ENCODE results near the gene MFN2.

MFN2 gene

GRCh38 chr1:11960715-11961114 lies 19.5 kb upstream of the MFN2 start:
- 78% methylated on average over 5 of the region's 6 CpGs for WGBS (ENCODE audit: insufficient coverage)
- Histone ChIP-seq H3K4me1 (ENCODE audit: control extremely low read depth in 1 of 4, control insufficient read depth in 4 of 4, insufficient read depth in 4 of 4, low read length in 3 of 4) (peaks cover 8 to 15% (median 10%) of the 10 kb centered on the region in 4 experiments), H3K36me3 (ENCODE audit: control insufficient read depth in 4 of 4, insufficient read depth in 4 of 4, low read length in 3 of 4) (peaks cover 0 to 47% (median 21%) of the 10 kb centered on the region in 4 experiments), H3K4me3 (ENCODE audit: control insufficient read depth in 1 of 7, extremely low read depth in 1 of 7, insufficient read depth in 4 of 7, low read depth in 2 of 7, low read length in 6 of 7) (no peak overlapping the region), H3K27ac (ENCODE audit: insufficient read depth in 1 of 2, low read depth in 1 of 2, low read length in 2 of 2, poor library complexity in 1 of 2, severe bottlenecking in 2 of 2) (no peak overlapping the region), H3K27me3 (replicated peaks in 2 of 5; ENCODE audit: control insufficient read depth in 4 of 5, insufficient read depth in 5 of 5, low read length in 4 of 5) (no peaks in the 10 kb centered on the region), H3K9me3 (ENCODE audit: control extremely low read depth in 1 of 5, control insufficient read depth in 4 of 5, insufficient read depth in 2 of 5, low read depth in 1 of 5, low read length in 4 of 5) (no peaks in the 10 kb centered on the region)
- DNase-seq = peak in 2 of 3 donors; percentile 41 to 52
- CTCF ChIA-PET = interaction anchor here (1.1 to 1.3 kb wide), 2 partner anchors 22 to 30 kb away, joined by 3 to 5 read pairs; no protein-coding TSS in a partner anchor
- POLR2A ChIA-PET = no interaction called here

- Histone ChIP-seq H3K36me3 (ENCODE audit: control insufficient read depth in 4 of 4, insufficient read depth in 4 of 4, low read length in 3 of 4) (peaks cover 2 to 52% (median 23%) of the 10 kb centered on the region in 4 experiments), H3K4me1 (ENCODE audit: control extremely low read depth in 1 of 4, control insufficient read depth in 4 of 4, insufficient read depth in 4 of 4, low read length in 3 of 4) (peaks cover 8 to 15% (median 10%) of the 10 kb centered on the region in 4 experiments), H3K9me3 (ENCODE audit: control extremely low read depth in 1 of 5, control insufficient read depth in 4 of 5, insufficient read depth in 2 of 5, low read depth in 1 of 5, low read length in 4 of 5) (no peaks in the 10 kb centered on the region), H3K27me3 (replicated peaks in 2 of 5; ENCODE audit: control insufficient read depth in 4 of 5, insufficient read depth in 5 of 5, low read length in 4 of 5) (no peaks in the 10 kb centered on the region), H3K27ac (ENCODE audit: insufficient read depth in 1 of 2, low read depth in 1 of 2, low read length in 2 of 2, poor library complexity in 1 of 2, severe bottlenecking in 2 of 2) (no peak overlapping the region), H3K4me3 (ENCODE audit: control insufficient read depth in 1 of 7, extremely low read depth in 1 of 7, insufficient read depth in 4 of 7, low read depth in 2 of 7, low read length in 6 of 7) (no peak overlapping the region)
- POLR2A ChIA-PET = no interaction called here
- DNase-seq = peak in 2 of 3 donors; percentile 27 to 39
- CTCF ChIA-PET = interaction anchor here (1.1 to 1.3 kb wide), 2 partner anchors 21 to 31 kb away, joined by 3 to 5 read pairs; no protein-coding TSS in a partner anchor
- 43% methylated on average over 3 of the region's 4 CpGs for WGBS (ENCODE audit: insufficient coverage)
Observed at GRCh38 chr1:11961230-11961629, 19.0 kb upstream of the MFN2 start.

GRCh38 chr1:11963622-11964021 lies 16.6 kb upstream of the MFN2 start:
- ChIA-PET POLR2A (no interaction called here), CTCF (interaction anchor here (0.9 kb wide), 1 partner anchor 17 kb away, joined by 3 read pairs; no protein-coding TSS in a partner anchor)
- H3K36me3 ChIP-seq (ENCODE audit: control insufficient read depth in 4 of 4, insufficient read depth in 4 of 4, low read length in 3 of 4) = peaks cover 2 to 40% (median 18%) of the 10 kb centered on the region in 4 experiments
- no peaks in the 10 kb centered on the region for H3K9me3 ChIP-seq (ENCODE audit: control extremely low read depth in 1 of 5, control insufficient read depth in 4 of 5, insufficient read depth in 2 of 5, low read depth in 1 of 5, low read length in 4 of 5)
- no peak overlapping the region for H3K4me3 ChIP-seq (ENCODE audit: control insufficient read depth in 1 of 7, extremely low read depth in 1 of 7, insufficient read depth in 4 of 7, low read depth in 2 of 7, low read length in 6 of 7)
- 94% methylated on average over 3 of the region's 3 CpGs for WGBS (ENCODE audit: insufficient coverage)
- H3K27me3 ChIP-seq (replicated peaks in 2 of 5; ENCODE audit: control insufficient read depth in 4 of 5, insufficient read depth in 5 of 5, low read length in 4 of 5) = no peaks in the 10 kb centered on the region
- no peak overlapping the region for H3K27ac ChIP-seq (ENCODE audit: insufficient read depth in 1 of 2, low read depth in 1 of 2, low read length in 2 of 2, poor library complexity in 1 of 2, severe bottlenecking in 2 of 2)
- H3K4me1 ChIP-seq (ENCODE audit: control extremely low read depth in 1 of 4, control insufficient read depth in 4 of 4, insufficient read depth in 4 of 4, low read length in 3 of 4) = peaks cover 8 to 15% (median 10%) of the 10 kb centered on the region in 4 experiments
- DNase-seq = no peak

GRCh38 chr1:11964656-11965055 lies 15.6 kb upstream of the MFN2 start:
- Histone ChIP-seq H3K4me3 (ENCODE audit: control insufficient read depth in 1 of 7, extremely low read depth in 1 of 7, insufficient read depth in 4 of 7, low read depth in 2 of 7, low read length in 6 of 7) (no peak overlapping the region), H3K9me3 (ENCODE audit: control extremely low read depth in 1 of 5, control insufficient read depth in 4 of 5, insufficient read depth in 2 of 5, low read depth in 1 of 5, low read length in 4 of 5) (no peaks in the 10 kb centered on the region), H3K36me3 (ENCODE audit: control insufficient read depth in 4 of 4, insufficient read depth in 4 of 4, low read length in 3 of 4) (peaks cover 2 to 38% (median 17%) of the 10 kb centered on the region in 4 experiments), H3K4me1 (ENCODE audit: control extremely low read depth in 1 of 4, control insufficient read depth in 4 of 4, insufficient read depth in 4 of 4, low read length in 3 of 4) (peaks cover 8 to 15% (median 10%) of the 10 kb centered on the region in 4 experiments), H3K27me3 (replicated peaks in 2 of 5; ENCODE audit: control insufficient read depth in 4 of 5, insufficient read depth in 5 of 5, low read length in 4 of 5) (no peaks in the 10 kb centered on the region), H3K27ac (ENCODE audit: insufficient read depth in 1 of 2, low read depth in 1 of 2, low read length in 2 of 2, poor library complexity in 1 of 2, severe bottlenecking in 2 of 2) (no peak overlapping the region)
- ChIA-PET CTCF (no interaction called here), POLR2A (interaction anchor here (0.6 kb wide), 1 partner anchor 54 kb away, joined by 7 read pairs; no protein-coding TSS in a partner anchor)
- DNase-seq = no peak
- WGBS (ENCODE audit: insufficient coverage) = 98% methylated on average over 12 of the region's 12 CpGs

GRCh38 chr1:11967028-11967547 lies 13.2 kb upstream of the MFN2 start:
- peak; percentile 21 to 56 (median 48) for DNase-seq

GRCh38 chr1:11970441-11971185 lies 9.6 kb upstream of the MFN2 start:
- peaks cover 2 to 26% (median 15%) of the 10 kb centered on the region in 4 experiments for H3K36me3 ChIP-seq (ENCODE audit: control insufficient read depth in 4 of 4, insufficient read depth in 4 of 4, low read length in 3 of 4)
- no peak for DNase-seq
- H3K4me1 ChIP-seq (ENCODE audit: control extremely low read depth in 1 of 4, control insufficient read depth in 4 of 4, insufficient read depth in 4 of 4, low read length in 3 of 4) = peaks cover 0 to 18% (median 7%) of the 10 kb centered on the region in 4 experiments
- H3K9me3 ChIP-seq (ENCODE audit: control extremely low read depth in 1 of 5, control insufficient read depth in 4 of 5, insufficient read depth in 2 of 5, low read depth in 1 of 5, low read length in 4 of 5) = no peaks in the 10 kb centered on the region
- no peaks in the 10 kb centered on the region for H3K27me3 ChIP-seq (replicated peaks in 2 of 5; ENCODE audit: control insufficient read depth in 4 of 5, insufficient read depth in 5 of 5, low read length in 4 of 5)
- no peak overlapping the region for H3K27ac ChIP-seq (ENCODE audit: insufficient read depth in 1 of 2, low read depth in 1 of 2, low read length in 2 of 2, poor library complexity in 1 of 2, severe bottlenecking in 2 of 2)
- CTCF ChIA-PET = interaction anchor here (0.6 to 1.4 kb wide), 2 partner anchors 131 to 132 kb away, joined by 3 read pairs; no protein-coding TSS in a partner anchor
- WGBS (ENCODE audit: insufficient coverage) = over 99% methylated on average over 13 of the region's 17 CpGs
- no peak overlapping the region for H3K4me3 ChIP-seq (ENCODE audit: control insufficient read depth in 1 of 7, extremely low read depth in 1 of 7, insufficient read depth in 4 of 7, low read depth in 2 of 7, low read length in 6 of 7)
- POLR2A ChIA-PET = no interaction called here

More at GRCh38 chr1:11967028-11967547, 13.2 kb upstream of the MFN2 start:
- WGBS (ENCODE audit: insufficient coverage) = 92% methylated on average over 5 of the region's 6 CpGs
- Histone ChIP-seq H3K27ac (ENCODE audit: insufficient read depth in 1 of 2, low read depth in 1 of 2, low read length in 2 of 2, poor library complexity in 1 of 2, severe bottlenecking in 2 of 2) (no peak overlapping the region), H3K4me3 (ENCODE audit: control insufficient read depth in 1 of 7, extremely low read depth in 1 of 7, insufficient read depth in 4 of 7, low read depth in 2 of 7, low read length in 6 of 7) (no peak overlapping the region), H3K27me3 (replicated peaks in 2 of 5; ENCODE audit: control insufficient read depth in 4 of 5, insufficient read depth in 5 of 5, low read length in 4 of 5) (no peaks in the 10 kb centered on the region), H3K4me1 (ENCODE audit: control extremely low read depth in 1 of 4, control insufficient read depth in 4 of 4, insufficient read depth in 4 of 4, low read length in 3 of 4) (no peaks in the 10 kb centered on the region), H3K36me3 (ENCODE audit: control insufficient read depth in 4 of 4, insufficient read depth in 4 of 4, low read length in 3 of 4) (peaks cover 2 to 35% (median 17%) of the 10 kb centered on the region in 4 experiments), H3K9me3 (ENCODE audit: control extremely low read depth in 1 of 5, control insufficient read depth in 4 of 5, insufficient read depth in 2 of 5, low read depth in 1 of 5, low read length in 4 of 5) (no peaks in the 10 kb centered on the region)
- CTCF ChIA-PET = interaction anchor here (0.6 to 1.8 kb wide), 4 partner anchors 15 to 75 kb away, joined by 3 to 7 read pairs (median 4); no protein-coding TSS in a partner anchor
- POLR2A ChIA-PET = interaction anchor here (0.9 to 1.5 kb wide), 2 partner anchors 57 to 59 kb away, joined by 6 read pairs; no protein-coding TSS in a partner anchor

GRCh38 chr1:11977625-11978024 lies 2.6 kb upstream of the MFN2 start:
- no peak for DNase-seq
- CTCF ChIA-PET = no interaction called here
- Histone ChIP-seq H3K9me3 (ENCODE audit: control extremely low read depth in 1 of 5, control insufficient read depth in 4 of 5, insufficient read depth in 2 of 5, low read depth in 1 of 5, low read length in 4 of 5) (no peaks in the 10 kb centered on the region), H3K27me3 (replicated peaks in 2 of 5; ENCODE audit: control insufficient read depth in 4 of 5, insufficient read depth in 5 of 5, low read length in 4 of 5) (no peaks in the 10 kb centered on the region), H3K4me3 (ENCODE audit: control insufficient read depth in 1 of 7, extremely low read depth in 1 of 7, insufficient read depth in 4 of 7, low read depth in 2 of 7, low read length in 6 of 7) (no peak overlapping the region), H3K27ac (ENCODE audit: insufficient read depth in 1 of 2, low read depth in 1 of 2, low read length in 2 of 2, poor library complexity in 1 of 2, severe bottlenecking in 2 of 2) (no peak overlapping the region), H3K36me3 (ENCODE audit: control insufficient read depth in 4 of 4, insufficient read depth in 4 of 4, low read length in 3 of 4) (peaks cover 0 to 25% (median 13%) of the 10 kb centered on the region in 4 experiments), H3K4me1 (ENCODE audit: control extremely low read depth in 1 of 4, control insufficient read depth in 4 of 4, insufficient read depth in 4 of 4, low read length in 3 of 4) (peaks cover 3 to 34% (median 23%) of the 10 kb centered on the region in 4 experiments)
- 91% methylated on average over 3 of the region's 3 CpGs for WGBS (ENCODE audit: insufficient coverage)
- POLR2A ChIA-PET = no interaction called here

Data from common myeloid progenitor, CD34-positive (primary cell).